Measurements from ENCODE around the gene SERPING1. TPM values are rescaled to one million over a fixed set of nuclear protein-coding genes. Genes with fewer than 3 reads are reported as not detected.

The SERPING1 gene
- total and polyA plus RNA-seq, 2 donors (not counting 1 experiment from before 2014, with no cell fraction given), result 17.2 to 117 TPM

GRCh38 chr11:57626895-57627294, 29.4 kb downstream of the SERPING1 start:
- no peak overlapping the region for H2AFZ ChIP-seq (ENCODE audit: low read length)
- no peak for DNase-seq (ENCODE audit: low read depth in 2 of 2)
- no peaks in the 10 kb centered on the region for H3K4me1 ChIP-seq (ENCODE audit: control insufficient read depth, extremely low read depth, insufficient read depth, low read length)
- H3K4me2 ChIP-seq (ENCODE audit: extremely low read depth, insufficient read depth, low read length), result no peak overlapping the region
- H3K9ac ChIP-seq (ENCODE audit: insufficient read depth, low read length), result no peak overlapping the region
- H3K36me3 ChIP-seq (ENCODE audit: control insufficient read depth, insufficient read depth, low read length), result no peaks in the 10 kb centered on the region
- H3K4me3 ChIP-seq (replicated peaks in 1 of 4; ENCODE audit: control extremely low read depth in 1 of 4, insufficient read depth in 1 of 4, low read depth in 3 of 4, low read length in 4 of 4), result no peak overlapping the region
- H3K79me2 ChIP-seq (ENCODE audit: control insufficient read depth, insufficient read depth, low read length), result no peaks in the 10 kb centered on the region
- peaks cover 8% of the 10 kb centered on the region for H3K27me3 ChIP-seq (ENCODE audit: control insufficient read depth, insufficient read depth, low read length)
- H3K9me3 ChIP-seq (ENCODE audit: control insufficient read depth, insufficient read depth, low read depth, low read length), result no peaks in the 10 kb centered on the region
- TF ChIP-seq CTCF (conservative IDR thresholded peaks at IDR 0.05 in 1 of 2, IDR thresholded peaks at IDR 0.05 in 1 of 2; ENCODE audit: low read depth in 1 of 2, low read length in 2 of 2) (no peak), EZH2 (IDR thresholded peaks at IDR 0.05; ENCODE audit: low read length, missing control alignments) (no peak)
- H3K27ac ChIP-seq (ENCODE audit: insufficient read depth, low read length), result no peak overlapping the region
- no peaks in the 10 kb centered on the region for H4K20me1 ChIP-seq (ENCODE audit: control insufficient read depth, extremely low read depth, insufficient read depth, low read length)

GRCh38 chr11:57630171-57630570, 32.7 kb downstream of the SERPING1 start:
- Histone ChIP-seq H3K27me3 (ENCODE audit: control insufficient read depth, insufficient read depth, low read length) (peaks cover 14% of the 10 kb centered on the region), H3K27ac (ENCODE audit: insufficient read depth, low read length) (no peak overlapping the region), H3K4me2 (ENCODE audit: extremely low read depth, insufficient read depth, low read length) (no peak overlapping the region), H3K9me3 (ENCODE audit: control insufficient read depth, insufficient read depth, low read depth, low read length) (no peaks in the 10 kb centered on the region), H3K9ac (ENCODE audit: insufficient read depth, low read length) (no peak overlapping the region), H2AFZ (ENCODE audit: low read length) (no peak overlapping the region), H3K4me3 (replicated peaks in 1 of 4; ENCODE audit: control extremely low read depth in 1 of 4, insufficient read depth in 1 of 4, low read depth in 3 of 4, low read length in 4 of 4) (no peak overlapping the region), H3K79me2 (ENCODE audit: control insufficient read depth, insufficient read depth, low read length) (no peaks in the 10 kb centered on the region), H3K36me3 (ENCODE audit: control insufficient read depth, insufficient read depth, low read length) (no peaks in the 10 kb centered on the region), H4K20me1 (ENCODE audit: control insufficient read depth, extremely low read depth, insufficient read depth, low read length) (no peaks in the 10 kb centered on the region), H3K4me1 (ENCODE audit: control insufficient read depth, extremely low read depth, insufficient read depth, low read length) (no peaks in the 10 kb centered on the region)
- no peak for DNase-seq (ENCODE audit: low read depth in 2 of 2)
- TF ChIP-seq EZH2 (IDR thresholded peaks at IDR 0.05; ENCODE audit: low read length, missing control alignments) (no peak), CTCF (conservative IDR thresholded peaks at IDR 0.05 in 1 of 2, IDR thresholded peaks at IDR 0.05 in 1 of 2; ENCODE audit: low read depth in 1 of 2, low read length in 2 of 2) (no peak)

GRCh38 chr11:57632116-57632515, 34.6 kb downstream of the SERPING1 start:
- H3K79me2 ChIP-seq (ENCODE audit: control insufficient read depth, insufficient read depth, low read length), result no peaks in the 10 kb centered on the region
- DNase-seq (ENCODE audit: low read depth in 2 of 2), result no peak
- H3K27ac ChIP-seq (ENCODE audit: insufficient read depth, low read length), result no peak overlapping the region
- H3K36me3 ChIP-seq (ENCODE audit: control insufficient read depth, insufficient read depth, low read length), result no peaks in the 10 kb centered on the region
- no peak for TF ChIP-seq EZH2 (IDR thresholded peaks at IDR 0.05; ENCODE audit: low read length, missing control alignments)
- H3K9ac ChIP-seq (ENCODE audit: insufficient read depth, low read length), result no peak overlapping the region
- no peak overlapping the region for H2AFZ ChIP-seq (ENCODE audit: low read length)
- H3K4me1 ChIP-seq (ENCODE audit: control insufficient read depth, extremely low read depth, insufficient read depth, low read length), result no peaks in the 10 kb centered on the region
- H3K4me3 ChIP-seq (replicated peaks in 1 of 4; ENCODE audit: control extremely low read depth in 1 of 4, insufficient read depth in 1 of 4, low read depth in 3 of 4, low read length in 4 of 4), result no peak overlapping the region
- no peaks in the 10 kb centered on the region for H4K20me1 ChIP-seq (ENCODE audit: control insufficient read depth, extremely low read depth, insufficient read depth, low read length)
- H3K9me3 ChIP-seq (ENCODE audit: control insufficient read depth, insufficient read depth, low read depth, low read length), result no peaks in the 10 kb centered on the region
- H3K4me2 ChIP-seq (ENCODE audit: extremely low read depth, insufficient read depth, low read length), result no peak overlapping the region
- peaks cover 14% of the 10 kb centered on the region for H3K27me3 ChIP-seq (ENCODE audit: control insufficient read depth, insufficient read depth, low read length)

Measured in fibroblast of lung (primary cell).